GM18505 (cell line): Measurements from ENCODE around the gene NDUFA7.
"Not testable (repeated sequence)": the region's sequence is repeated elsewhere in the genome, so short reads cannot be mapped to it uniquely, and the experiment has no call there.

ENCODE experiments used
- ATAC-seq: cut with Tn5 transposase; IDR thresholded peaks from one replicate; pipeline ENCODE4 v1.9.1; 2021; ENCODE audit not compliant: unreplicated experiment
- POLR2A ChIP-seq: IDR thresholded peaks from 4 replicates; pipeline ENCODE4 v1.6.1; 2011; ENCODE audit warnings: borderline replicate concordance; ENCODE audit not compliant: insufficient read depth, insufficient read length; ENCODE audit errors: extremely low read depth

NDUFA7 gene

DNA sequence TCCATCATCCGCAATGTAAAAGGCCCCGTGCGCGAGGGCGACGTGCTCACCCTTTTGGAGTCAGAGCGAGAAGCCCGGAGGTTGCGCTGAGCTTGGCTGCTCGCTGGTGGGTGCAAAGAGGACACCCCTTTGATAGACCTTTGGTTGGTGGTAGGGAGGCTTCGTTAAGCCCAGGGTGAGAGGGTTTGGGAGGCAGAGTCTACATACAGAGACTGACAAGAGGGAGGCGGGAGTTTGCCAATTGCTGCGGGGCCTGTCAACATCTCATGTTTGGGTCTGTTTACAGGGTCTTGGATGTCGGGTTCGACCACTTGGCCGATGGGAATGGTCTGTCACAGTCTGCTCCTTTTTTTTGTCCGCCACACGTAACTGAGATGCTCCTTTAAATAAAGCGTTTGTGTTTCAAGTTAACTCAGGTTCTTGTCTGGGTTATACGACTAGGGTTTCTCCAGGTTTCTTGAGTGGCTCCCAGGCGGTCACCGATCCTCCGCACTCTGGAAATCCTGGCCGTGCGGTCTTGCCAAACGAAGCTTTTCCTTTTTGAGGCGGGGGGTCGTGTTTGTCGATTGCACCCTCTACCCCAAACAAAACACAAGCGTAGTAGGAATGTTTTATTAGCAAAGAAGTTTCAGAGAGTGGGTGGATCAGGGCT is 937 bp upstream of the NDUFA7 start:
- TF ChIP-seq POLR2A: no peak
- no peak for ATAC-seq

DNA sequence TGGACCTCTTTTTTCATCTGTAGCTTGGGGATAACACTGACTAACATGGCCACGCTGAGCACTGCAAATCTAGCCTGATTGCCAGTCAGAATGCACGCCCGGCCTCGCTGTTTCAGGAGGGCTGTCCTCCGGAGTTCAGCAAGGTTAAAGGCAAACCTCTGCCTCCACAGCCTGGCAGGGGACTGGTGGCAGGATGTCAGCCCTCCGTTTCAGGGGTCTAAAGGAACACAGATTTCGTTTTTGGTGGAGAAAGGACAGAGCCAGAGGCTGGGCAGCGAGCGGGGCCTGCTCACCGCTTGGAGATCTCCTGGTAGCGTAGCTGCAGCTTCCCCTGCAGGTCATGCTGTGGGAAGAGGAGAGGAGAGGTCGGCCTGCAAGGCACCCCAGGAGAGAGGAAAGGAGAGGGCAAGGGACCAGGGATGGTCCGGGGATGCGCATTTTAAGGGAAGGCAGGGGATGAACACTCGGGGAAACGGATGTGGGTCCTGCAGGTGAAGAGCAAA is 560 bp downstream of the NDUFA7 start:
- TF ChIP-seq POLR2A: no peak
- ATAC-seq: peak; percentile 8

DNA sequence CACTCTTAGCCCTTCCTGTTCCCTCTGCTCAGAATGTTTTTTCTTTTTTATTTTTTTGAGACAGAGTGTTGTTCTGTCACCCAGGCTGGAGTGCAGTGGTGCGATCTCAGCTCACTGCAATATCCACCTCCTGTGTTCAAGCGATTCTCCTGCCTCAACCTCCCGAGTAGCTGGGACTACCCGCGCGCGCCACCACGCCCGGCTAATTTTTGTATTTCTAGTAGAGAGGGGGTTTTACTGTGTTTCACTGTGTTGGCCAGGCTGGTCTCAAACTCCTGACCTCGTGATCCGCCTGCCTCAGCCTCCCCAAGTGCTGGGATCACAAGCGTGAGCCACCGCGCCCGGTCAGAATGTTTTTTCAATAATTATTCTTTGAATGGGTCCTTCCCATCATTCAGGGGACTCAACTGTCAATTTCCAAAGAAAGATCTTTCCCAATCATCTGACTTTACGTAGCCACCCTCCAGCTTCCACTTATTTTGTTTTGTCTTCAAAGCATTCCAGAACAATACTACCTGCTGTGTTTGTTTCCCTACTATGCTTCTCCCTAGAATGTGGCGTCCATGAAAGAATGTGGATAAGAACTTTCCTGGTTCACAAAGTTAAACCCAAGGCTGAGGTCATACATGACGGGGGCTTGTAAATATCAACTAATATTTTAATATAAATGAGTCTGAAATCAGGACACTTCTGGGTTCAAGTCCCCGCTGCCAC is 1.2 kb downstream of the NDUFA7 start:
- ATAC-seq: no peak
- TF ChIP-seq POLR2A: no peak

DNA sequence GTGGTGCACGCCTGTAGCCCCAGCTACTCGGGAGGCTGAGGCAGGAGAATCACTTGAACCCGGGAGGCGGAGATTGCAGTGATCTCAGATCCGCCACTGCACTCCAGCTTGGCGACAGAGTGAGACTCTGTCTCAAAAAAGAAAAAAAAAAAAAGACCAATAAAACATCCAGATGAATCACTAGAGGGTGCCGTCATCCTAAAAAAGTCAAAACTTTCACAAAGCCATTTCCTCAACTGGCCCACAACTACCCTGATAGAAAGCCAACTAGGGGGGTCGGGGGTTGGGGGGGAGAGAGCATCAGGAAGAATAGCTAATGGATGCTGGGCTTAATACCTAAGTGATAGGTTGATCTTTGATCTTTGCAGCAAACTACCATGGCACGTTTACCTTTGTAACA is 2.3 kb downstream of the NDUFA7 start:
- not testable (repeated sequence) for ATAC-seq

DNA sequence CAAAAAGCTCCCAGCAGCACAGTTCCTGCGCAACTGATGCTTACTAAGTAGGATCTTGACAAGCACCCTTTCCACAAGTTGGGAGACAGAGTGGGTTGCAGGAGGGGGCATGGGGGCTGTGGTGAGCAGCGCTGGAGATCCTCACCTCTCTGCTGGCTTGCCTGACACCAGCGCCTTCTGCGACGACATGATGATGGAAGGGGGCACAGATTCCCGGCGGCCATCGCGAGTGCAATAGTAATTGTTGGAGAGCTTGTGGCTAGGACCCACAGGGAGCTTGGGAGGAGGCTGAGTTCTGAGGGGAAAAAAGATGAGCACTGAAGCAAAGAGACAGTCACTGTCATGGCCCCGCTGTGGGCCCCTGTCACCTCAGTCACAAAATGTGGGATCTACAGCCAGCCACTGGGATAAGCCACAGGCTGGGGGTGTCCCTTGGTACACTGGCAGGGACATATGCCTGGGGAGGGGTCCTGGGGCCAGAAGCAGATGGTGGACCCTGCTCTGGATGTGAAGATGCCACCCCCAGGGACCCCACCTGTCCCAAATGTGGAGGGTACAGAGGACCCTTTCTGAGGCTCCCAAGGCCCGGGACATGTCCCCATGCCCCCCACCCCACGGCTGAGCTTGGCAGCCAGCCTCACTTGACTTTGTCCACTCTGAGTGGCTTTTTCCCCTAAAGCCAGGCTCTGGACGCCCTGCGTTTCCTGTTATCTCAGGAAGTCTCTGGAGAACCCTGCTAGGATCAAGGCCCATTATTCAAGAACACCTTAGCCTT is 4.6 kb downstream of the NDUFA7 start:
- TF ChIP-seq POLR2A: no peak

DNA sequence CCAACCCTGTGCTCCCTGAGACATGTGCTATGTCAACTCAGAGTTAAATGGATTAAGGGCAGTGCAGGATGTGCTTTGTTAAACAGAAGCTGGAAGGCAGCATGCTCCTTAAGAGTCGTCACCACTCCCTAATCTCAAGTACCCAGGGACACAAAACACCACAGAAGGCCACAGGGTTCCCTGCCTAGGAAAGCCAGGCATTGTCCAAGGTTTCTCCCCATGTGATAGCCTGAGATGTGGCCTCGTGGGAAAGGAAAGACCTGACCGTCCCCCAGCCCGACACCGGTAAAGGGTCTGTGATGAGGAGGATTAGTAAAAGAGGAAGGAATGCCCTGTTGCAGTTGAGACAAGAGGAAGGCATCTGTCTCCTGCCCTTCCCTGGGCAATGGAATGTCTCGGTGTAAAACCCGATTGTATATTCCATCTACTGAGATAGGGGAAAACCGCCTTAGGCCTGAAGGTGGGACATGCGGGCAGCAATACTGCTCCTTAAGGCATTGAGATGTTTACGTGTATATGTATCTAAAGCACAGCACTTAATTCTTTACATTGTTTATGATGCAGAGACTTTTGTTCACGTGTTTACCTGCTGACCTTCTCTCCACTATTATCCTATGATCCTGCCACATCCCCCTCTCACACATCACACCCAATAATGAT is 6.1 kb downstream of the NDUFA7 start:
- not testable (repeated sequence) for ATAC-seq

More for the DNA sequence above, 4.6 kb downstream of the NDUFA7 start:
- ATAC-seq: no peak

DNA sequence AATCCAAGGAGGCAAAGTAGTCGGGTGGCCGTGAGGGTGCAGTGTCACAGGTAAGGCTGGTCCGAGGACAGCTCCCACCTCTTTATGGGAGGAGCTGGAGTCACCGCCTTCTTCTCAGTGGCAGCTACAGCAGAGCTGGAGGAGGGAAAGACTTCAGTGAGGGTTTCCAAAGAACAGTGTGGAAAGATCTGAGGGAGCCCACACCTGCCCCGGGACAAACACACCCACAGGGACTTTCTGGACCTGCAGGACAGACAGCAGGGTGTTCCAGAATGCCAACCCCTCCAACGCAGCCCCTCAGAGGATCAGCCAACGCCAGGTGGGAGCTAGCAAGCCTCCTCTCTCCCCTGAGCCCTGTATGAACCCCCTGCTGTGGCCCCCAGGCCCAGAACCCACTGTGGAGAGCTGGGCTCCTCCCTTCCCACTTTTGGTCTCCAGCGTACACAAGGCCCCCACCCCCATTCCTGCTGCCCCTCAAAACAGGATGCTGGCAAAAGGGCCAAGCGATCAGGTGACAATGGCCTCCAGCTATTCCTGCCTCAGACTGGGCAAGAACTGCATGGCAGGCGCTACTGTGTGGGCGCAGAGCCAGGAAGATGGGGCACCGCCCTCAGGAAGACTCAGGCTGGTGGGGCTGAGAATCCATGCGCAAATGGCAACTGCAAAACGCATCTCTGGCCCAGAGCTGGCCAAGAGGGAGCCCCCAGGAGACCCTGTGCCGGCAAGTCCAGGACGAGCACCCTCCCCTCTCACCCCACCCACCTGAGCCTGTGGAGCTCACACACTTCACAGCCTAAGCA is 9.5 kb downstream of the NDUFA7 start:
- ATAC-seq: no peak
- no peak for TF ChIP-seq POLR2A

DNA sequence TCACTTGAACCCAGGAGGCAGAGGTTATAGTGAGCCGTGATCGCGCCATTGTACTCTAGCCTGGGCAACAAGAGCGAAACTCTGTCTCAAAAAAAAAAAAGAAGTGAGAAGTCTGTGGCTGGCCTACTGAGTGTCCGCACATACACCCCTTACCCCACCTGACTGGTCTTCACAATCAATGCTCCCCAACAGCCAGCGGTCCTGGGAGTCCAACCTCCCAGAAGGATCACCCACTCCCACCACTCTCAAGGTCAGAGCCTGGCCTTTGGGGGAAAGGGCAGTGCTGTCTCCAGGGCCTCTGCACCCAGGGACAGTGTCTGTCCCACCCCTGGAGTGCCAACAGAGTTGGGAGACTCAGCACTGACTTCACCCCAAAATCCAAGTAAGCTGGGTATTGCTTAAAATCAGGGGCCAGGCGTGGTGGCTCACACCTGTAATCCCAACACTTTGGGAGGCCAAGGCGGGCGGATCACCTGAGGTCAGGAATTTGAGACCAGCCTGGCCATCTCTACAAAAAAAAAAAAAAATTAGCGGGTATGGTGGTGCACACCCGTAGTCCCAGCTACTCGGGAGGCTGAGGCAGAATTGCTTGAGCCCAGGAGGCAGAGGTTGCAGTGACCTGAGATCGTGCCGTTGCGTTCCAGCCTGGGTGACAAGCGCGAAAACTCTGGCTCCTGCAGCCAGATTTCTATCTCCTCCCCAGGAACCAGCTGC is 10.7 kb downstream of the NDUFA7 start:
- no peak for TF ChIP-seq POLR2A
- ATAC-seq: no peak

DNA sequence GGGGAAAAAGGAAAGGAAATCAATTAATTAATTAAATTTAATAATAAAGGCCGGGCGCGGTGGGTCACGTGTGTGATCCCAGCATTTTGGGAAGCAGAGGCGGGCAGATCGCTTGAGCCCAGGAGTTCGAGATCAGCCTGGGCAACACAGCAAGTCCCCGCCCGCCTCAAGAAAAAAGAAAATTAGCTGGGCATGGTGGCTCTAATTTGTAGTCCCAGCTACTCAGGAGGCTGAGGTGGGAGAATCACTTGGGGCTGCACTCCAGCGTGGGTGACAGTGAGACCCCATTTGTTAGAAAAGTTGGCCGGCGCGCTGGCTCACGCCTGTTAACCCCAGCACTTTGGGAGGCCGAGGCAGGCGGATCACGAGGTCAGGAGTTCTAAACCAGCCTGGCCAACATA is 12.3 kb downstream of the NDUFA7 start:
- no peak for TF ChIP-seq POLR2A
- ATAC-seq: no peak

DNA sequence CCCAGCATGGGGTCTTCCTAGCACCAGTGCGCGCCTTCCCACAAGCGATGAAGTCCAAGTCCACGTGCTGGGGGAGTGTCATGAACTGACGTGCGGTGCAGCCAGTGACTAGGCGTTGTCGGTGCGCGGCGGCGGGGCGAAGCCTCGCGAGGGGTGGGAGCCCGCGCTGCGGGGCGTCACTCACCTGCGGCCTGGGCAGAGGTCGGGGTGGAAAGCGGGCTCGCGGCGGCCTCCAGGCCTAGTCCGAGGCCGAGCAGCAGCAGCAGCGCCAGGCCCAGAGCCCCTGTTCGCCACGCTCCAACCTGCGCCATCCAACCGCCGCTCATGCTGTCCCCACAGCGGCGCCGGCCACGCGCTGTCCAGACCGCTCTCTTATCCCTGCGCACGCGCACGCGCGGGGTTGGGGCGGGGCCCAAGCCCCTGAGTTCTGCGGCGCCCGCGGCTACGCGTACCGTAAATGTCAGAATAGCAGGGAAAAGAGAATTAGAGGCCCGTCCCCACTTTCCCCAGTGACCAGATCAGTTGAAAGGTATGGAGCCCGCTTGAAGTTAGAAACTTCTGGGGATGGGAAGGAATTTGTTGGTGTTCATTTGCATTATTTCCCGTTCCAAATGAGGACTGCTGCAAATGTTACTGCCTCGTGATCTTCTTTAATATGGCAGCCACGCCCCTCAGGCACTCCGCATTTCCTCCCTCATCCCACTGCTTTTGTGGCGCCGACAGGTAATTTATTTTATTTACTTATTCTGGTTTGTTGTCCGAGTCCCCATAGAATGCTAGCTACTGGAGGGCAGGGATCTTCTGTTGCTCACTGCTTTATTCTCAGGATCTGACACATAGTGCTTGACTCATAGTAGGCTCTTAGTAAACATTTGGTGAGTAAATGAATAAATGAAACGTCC is 13.0 kb downstream of the NDUFA7 start, which contains the start of gene CD320:
Gene CD320 (minus strand): TSS at position 394 of the 902 bp plus-strand sequence. CDS start 68 bp downstream, at position 326.
- peak; percentile 83 for TF ChIP-seq POLR2A
- peak; percentile 73 for ATAC-seq

DNA sequence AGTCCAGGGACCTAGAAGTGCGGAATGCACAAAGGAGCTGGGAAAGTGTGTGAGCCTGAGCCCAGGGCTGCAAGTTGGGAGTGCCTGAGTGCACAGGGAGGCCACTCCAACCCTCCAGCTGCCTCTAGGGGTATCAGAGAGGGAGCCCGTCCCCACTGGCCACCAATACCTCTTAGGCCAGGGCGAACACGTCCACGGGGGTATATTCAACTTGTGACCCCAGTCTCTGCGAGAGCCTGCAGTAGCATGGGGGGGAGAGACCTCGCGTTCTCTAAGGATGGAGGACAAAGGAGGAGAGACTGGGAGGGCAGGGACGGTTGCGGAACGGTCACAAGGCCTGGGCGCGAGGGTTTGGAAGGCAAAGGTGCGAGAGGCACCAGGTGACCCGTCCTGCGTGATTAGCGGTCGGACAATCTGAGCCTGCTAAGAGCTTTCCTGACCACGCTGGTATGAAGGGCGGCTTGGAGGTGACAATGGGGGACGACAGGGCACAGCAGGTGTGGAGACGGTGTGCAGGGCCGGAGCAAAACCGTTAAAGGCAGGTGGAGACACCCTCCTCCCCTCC is 13.7 kb downstream of the NDUFA7 start:
- no peak for TF ChIP-seq POLR2A
- no peak for ATAC-seq
